ENCODE results near the gene ATP11B.
"Not testable (repeated sequence)": the region's sequence is repeated elsewhere in the genome, so short reads cannot be mapped to it uniquely, and the experiment has no call there.

Gene ATP11B

DNA sequence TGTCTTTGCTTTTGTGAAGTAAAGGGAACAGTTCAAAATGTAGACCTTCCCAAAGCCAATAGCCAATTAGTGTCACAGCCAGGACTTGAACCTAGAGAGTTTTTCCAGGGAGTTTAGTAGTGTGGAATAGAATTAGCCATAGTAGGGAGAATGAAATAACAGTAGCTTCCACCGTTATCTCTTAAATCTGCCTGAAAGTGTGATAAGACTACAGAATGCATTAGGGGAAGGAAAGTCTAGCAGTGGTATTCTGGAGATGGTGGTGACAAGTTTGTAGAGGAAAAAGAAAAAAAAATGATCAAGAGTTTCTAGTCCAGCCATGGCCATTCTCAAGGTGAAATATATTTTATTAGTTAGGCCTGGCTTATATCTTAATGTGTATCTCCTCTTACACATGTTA lies 13.8 kb downstream of the ATP11B start:
- no peaks in the 10 kb centered on the region for H3K27me3 Mint-ChIP-seq (ENCODE audit: low read depth)
- H3K4me1 Mint-ChIP-seq (ENCODE audit: low read depth) = peaks cover 26% of the 10 kb centered on the region
- H3K36me3 Mint-ChIP-seq (ENCODE audit: low read depth) = peaks cover 10% of the 10 kb centered on the region
- no peak overlapping the region for H3K27ac Mint-ChIP-seq
- H3K4me3 Mint-ChIP-seq = no peak overlapping the region
- no peaks in the 10 kb centered on the region for H3K9me3 Mint-ChIP-seq

DNA sequence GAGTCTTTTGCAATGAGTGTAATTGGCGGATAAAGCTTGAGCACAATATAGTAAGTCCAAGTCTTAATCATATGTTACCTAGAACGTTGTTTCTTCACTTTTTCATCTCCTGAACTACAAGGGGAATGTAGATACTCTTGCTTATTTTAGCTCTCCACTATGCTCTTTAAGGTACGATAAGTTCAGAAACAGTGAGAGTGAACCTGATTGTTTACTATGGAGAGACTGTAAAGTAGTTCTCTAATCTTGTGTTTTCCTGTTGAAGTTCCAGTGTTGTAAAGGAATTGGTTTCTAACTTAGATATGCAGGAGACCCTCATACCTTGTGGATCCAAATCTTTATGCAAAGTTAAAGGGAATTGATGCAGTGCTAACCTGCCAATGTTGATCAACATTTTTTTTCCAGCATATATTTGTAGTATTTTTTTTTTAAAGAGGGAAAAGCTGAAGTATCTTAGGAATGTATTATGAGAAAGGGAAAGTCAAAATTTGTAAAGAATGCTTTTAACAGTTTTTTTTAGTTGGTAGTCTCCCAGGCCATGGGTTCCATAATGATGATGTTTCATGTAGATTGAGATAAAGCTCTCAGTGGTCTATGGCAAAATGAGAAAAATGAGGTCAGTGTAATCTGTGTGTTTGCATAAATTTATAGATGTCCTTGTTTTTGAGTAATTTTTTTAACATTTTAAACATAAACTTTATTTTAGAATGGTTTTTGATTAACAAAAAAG lies 14.9 kb downstream of the ATP11B start:
- H3K4me3 Mint-ChIP-seq = no peak overlapping the region
- H3K9me3 Mint-ChIP-seq = no peaks in the 10 kb centered on the region
- peaks cover 6% of the 10 kb centered on the region for H3K36me3 Mint-ChIP-seq (ENCODE audit: low read depth)
- peaks cover 20% of the 10 kb centered on the region for H3K4me1 Mint-ChIP-seq (ENCODE audit: low read depth)
- H3K27me3 Mint-ChIP-seq (ENCODE audit: low read depth) = no peaks in the 10 kb centered on the region
- H3K27ac Mint-ChIP-seq = no peak overlapping the region

DNA sequence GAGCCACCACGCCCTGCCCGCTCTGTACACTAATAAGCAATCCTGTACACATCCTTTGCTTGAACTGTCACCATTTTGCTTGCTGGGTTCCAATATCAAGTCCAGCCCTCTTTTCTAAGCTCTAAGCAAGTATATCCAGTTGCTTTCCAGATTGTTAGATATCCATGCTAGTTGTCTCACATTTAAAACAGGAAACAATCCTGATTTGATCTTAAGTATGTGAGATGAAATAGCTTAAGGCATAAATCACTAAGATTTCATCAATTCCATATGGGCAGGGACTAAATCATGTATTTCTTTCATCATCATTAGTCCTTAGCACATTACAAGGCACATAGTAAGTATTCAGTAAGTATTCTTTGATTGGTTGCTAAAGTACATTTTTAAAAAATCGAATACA lies 16.2 kb downstream of the ATP11B start:
- H3K9me3 Mint-ChIP-seq = no peaks in the 10 kb centered on the region
- peaks cover 8% of the 10 kb centered on the region for H3K36me3 Mint-ChIP-seq (ENCODE audit: low read depth)
- no peak overlapping the region for H3K4me3 Mint-ChIP-seq
- no peaks in the 10 kb centered on the region for H3K27me3 Mint-ChIP-seq (ENCODE audit: low read depth)
- H3K4me1 Mint-ChIP-seq (ENCODE audit: low read depth) = peaks cover 19% of the 10 kb centered on the region
- H3K27ac Mint-ChIP-seq = no peak overlapping the region

DNA sequence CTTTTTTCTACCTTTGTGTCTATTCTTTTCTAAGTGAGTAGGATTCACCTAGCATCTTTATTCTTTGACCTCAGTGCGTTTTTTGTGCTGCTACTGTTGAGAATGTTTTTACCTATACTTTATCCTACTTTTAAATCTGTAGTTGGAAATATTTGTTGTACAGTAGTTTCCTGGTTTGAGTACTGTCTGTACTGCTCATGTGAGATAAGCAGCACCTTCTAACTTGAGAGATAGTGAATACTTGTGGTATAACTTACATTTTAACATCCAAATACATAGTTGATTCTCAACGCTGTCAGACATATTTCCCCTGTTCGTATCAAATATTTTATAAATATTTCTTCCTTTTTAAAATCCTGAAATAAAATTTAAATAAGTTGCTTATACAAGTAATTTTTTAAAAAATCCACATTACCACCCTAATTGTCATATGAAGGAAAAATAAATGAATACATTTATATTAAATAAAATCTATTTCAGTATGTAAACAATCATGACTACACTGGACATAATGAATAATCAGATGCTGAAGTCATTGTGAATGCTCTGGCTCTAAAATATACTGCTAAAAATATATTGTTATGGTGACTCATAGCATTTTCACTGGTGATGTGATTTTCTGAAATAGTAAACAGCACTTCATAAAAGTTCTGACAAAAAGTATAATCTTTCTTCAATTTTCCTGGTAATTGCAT lies 17.4 kb downstream of the ATP11B start:
- Mint-ChIP-seq H3K9me3 (no peaks in the 10 kb centered on the region), H3K4me3 (no peak overlapping the region), H3K36me3 (ENCODE audit: low read depth) (peaks cover 9% of the 10 kb centered on the region), H3K4me1 (ENCODE audit: low read depth) (peaks cover 21% of the 10 kb centered on the region), H3K27me3 (ENCODE audit: low read depth) (no peaks in the 10 kb centered on the region), H3K27ac (no peak overlapping the region)

DNA sequence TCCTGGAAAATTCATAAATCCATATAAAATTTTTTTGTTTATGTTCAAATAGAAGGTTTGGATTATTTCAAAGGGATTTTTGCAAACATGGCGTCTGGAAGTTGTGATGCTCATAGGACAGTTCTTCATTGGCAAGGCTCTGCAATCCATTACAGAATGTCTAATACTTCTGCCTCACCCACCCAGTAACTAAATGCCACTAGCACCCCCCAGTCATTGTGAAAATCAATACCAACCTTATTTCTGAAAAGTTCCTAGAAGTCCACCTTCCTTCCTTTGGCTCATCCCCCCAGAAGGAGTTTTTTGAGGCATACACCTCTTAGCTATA lies 17.9 kb downstream of the ATP11B start:
- Mint-ChIP-seq H3K4me1 (ENCODE audit: low read depth) (peaks cover 23% of the 10 kb centered on the region), H3K27ac (no peak overlapping the region), H3K4me3 (no peak overlapping the region), H3K27me3 (ENCODE audit: low read depth) (no peaks in the 10 kb centered on the region), H3K36me3 (ENCODE audit: low read depth) (peaks cover 9% of the 10 kb centered on the region), H3K9me3 (no peaks in the 10 kb centered on the region)

DNA sequence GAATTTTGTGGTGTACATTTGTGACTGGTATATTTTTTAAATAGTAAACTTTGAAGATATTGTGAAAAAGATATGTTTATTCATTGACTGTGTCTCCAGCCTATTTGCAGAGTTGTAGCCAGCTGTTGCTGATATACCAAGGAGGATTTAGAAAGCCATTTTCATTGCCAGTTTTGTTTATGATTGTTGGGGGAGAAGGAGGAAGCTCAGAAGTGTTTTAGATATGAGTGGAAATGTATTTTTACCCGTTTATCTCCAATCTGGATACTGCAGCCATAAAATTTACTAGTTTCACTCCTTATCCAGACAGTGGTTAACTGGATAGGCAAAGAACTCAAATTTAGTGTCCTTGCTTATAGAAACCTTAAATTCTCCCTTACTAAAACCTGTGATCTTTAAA lies 18.8 kb downstream of the ATP11B start:
- H3K4me3 Mint-ChIP-seq = no peak overlapping the region
- no peaks in the 10 kb centered on the region for H3K27me3 Mint-ChIP-seq (ENCODE audit: low read depth)
- peaks cover 17% of the 10 kb centered on the region for H3K4me1 Mint-ChIP-seq (ENCODE audit: low read depth)
- H3K36me3 Mint-ChIP-seq (ENCODE audit: low read depth) = peaks cover 9% of the 10 kb centered on the region
- no peaks in the 10 kb centered on the region for H3K9me3 Mint-ChIP-seq
- H3K27ac Mint-ChIP-seq = no peak overlapping the region

DNA sequence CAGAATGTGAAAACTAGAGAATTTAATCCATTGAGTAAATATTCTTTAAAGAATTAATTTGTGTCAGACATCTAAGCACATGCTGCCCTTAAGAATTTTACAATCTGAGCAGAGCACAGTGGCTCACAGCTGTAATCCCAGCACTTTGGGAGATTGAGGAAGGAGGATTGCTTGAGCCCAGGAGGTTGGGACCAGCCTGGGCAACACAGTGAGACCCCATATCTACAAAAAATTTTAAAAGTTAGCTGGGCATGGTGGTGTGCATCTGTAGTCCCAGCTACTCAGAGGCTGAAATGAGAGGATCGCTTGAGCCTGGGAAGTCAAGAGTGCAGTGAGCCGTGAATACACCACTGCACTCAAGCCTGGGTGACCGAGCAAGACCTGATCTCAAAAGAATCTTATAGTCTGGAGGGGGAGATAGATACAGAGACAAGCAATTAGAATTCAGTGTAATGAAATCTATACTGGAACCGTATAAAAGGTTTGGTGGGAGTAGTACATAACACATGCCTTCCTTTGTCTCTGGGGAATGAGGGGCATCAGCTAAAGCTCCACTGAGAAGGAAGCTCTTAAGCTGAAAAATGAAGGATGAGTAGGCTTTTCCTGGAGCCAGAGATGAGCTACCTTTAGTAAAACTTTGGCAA lies 21.2 kb downstream of the ATP11B start:
- H3K36me3 Mint-ChIP-seq (ENCODE audit: low read depth) = peaks cover 9% of the 10 kb centered on the region
- H3K4me1 Mint-ChIP-seq (ENCODE audit: low read depth) = peaks cover 20% of the 10 kb centered on the region
- H3K4me3 Mint-ChIP-seq = no peak overlapping the region
- no peaks in the 10 kb centered on the region for H3K9me3 Mint-ChIP-seq
- H3K27me3 Mint-ChIP-seq (ENCODE audit: low read depth) = no peaks in the 10 kb centered on the region
- H3K27ac Mint-ChIP-seq = no peak overlapping the region

DNA sequence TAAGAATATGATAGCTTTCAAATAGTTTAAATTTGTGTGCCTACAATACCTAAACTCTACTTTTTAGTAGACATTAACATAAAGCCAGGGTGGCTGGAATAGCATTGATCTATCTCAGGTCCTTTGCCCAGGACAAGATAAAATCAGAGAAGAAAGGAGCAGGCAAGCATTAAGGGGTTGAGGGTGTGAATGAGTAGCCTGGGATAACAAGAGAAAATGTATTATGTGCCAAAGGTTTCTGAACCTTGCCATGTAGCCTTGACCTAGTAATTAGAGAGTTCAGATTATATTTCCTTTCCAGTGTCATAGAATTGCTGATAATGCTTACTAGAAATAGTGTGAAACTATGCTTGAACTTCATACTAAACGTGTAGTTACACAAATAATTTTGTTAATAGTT lies 22.9 kb downstream of the ATP11B start:
- Mint-ChIP-seq H3K27ac (no peak overlapping the region), H3K4me1 (ENCODE audit: low read depth) (peaks cover 23% of the 10 kb centered on the region), H3K9me3 (no peaks in the 10 kb centered on the region), H3K4me3 (no peak overlapping the region), H3K27me3 (ENCODE audit: low read depth) (no peaks in the 10 kb centered on the region), H3K36me3 (ENCODE audit: low read depth) (peaks cover 16% of the 10 kb centered on the region)

DNA sequence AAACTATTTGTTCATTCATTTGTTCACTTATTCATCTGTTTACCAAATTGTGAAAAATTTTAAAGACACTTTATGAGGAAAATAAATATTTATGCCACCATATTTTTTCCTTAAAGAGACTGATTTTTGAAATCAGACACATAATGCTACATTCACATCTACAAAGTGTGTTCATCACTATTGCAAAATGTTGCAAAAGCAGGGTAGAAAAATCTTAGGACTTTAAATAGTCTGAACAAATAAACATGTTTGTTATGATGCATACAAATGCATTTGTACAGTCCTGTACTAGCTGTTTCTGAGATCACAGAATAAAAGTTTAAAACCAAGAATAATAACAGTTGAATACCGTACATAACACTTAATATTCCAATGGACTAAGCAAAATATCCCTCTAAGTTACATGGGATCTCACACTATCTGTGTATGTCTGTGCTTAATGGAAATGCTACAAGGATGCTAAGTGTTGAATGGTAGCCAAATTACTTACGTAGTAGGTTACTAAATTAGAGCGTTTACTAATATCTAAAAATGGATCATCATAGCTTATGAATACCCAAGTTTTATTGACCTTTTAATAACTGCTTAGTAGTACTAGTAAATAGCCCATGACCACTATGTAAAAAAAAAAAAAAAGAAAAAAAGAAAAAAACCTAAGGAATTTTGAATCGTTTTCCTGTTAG lies 25.1 kb downstream of the ATP11B start:
- H3K27me3 Mint-ChIP-seq (ENCODE audit: low read depth) = no peaks in the 10 kb centered on the region
- H3K36me3 Mint-ChIP-seq (ENCODE audit: low read depth) = peaks cover 31% of the 10 kb centered on the region
- H3K9me3 Mint-ChIP-seq = no peaks in the 10 kb centered on the region
- peaks cover 16% of the 10 kb centered on the region for H3K4me1 Mint-ChIP-seq (ENCODE audit: low read depth)
- no peak overlapping the region for H3K4me3 Mint-ChIP-seq
- no peak overlapping the region for H3K27ac Mint-ChIP-seq

DNA sequence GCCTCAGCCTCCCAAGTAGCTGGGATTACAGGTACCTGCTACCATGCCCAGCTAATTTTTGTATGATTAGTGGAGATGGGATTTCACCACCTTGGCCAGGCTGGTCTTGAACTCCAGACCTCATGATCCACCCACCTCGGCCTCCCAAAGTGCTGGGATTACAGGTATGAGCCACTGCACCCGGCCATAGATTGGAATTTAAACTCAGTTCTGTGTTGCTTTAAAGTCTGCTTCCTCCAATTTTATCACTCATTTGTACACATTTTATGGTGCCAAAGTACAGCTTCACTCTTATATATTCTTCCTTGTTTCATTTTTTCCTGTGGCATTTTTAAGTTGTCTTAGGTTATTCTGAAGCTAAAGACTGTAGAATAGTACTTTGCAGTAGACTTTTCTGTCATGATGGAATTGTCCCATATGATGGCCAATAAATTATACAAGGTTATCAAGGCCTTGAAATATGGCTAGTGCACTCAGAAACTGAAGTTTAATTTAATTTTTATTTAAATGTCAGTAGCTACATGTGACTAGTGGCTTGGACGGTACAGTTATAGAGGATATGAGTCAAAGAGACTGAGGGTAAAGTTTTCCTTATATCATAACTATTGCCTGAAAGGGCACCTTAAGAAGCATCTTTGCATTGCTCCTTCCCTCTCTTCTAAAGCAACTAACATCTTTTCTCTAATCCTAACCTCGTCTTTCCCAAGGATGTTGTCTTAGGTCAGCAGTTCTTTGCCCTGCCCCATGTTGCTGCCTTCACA lies 28.1 kb downstream of the ATP11B start:
- H3K36me3 Mint-ChIP-seq (ENCODE audit: low read depth) = peaks cover 42% of the 10 kb centered on the region
- no peaks in the 10 kb centered on the region for H3K27me3 Mint-ChIP-seq (ENCODE audit: low read depth)
- peak overlapping the region; percentile 14 for H3K27ac Mint-ChIP-seq
- no peaks in the 10 kb centered on the region for H3K9me3 Mint-ChIP-seq
- peaks cover 14% of the 10 kb centered on the region for H3K4me1 Mint-ChIP-seq (ENCODE audit: low read depth)
- H3K4me3 Mint-ChIP-seq = no peak overlapping the region

DNA sequence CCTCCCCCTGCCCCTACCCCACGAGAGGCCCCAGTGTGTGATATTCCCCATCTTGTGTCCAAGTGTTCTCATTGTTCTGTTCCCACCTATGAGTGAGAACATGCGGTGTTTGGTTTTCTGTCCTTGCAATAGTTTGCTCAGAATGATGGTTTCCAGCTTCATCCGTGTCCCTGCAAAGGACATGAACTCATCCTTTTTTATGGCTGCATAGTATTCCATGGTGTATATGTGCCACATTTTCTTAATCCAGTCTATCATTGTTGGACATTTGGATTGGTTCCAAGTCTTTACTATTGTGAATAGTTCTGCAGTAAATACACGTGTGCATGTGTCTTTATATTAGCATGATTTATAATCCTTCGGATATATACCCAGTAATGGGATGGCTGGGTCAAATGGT lies 29.0 kb downstream of the ATP11B start:
- H3K4me1 Mint-ChIP-seq (ENCODE audit: low read depth) = peaks cover 15% of the 10 kb centered on the region
- H3K27ac Mint-ChIP-seq; H3K9me3 Mint-ChIP-seq; H3K27me3 Mint-ChIP-seq (ENCODE audit: low read depth); H3K4me3 Mint-ChIP-seq: not testable (repeated sequence)
- H3K36me3 Mint-ChIP-seq (ENCODE audit: low read depth) = peaks cover 47% of the 10 kb centered on the region

DNA sequence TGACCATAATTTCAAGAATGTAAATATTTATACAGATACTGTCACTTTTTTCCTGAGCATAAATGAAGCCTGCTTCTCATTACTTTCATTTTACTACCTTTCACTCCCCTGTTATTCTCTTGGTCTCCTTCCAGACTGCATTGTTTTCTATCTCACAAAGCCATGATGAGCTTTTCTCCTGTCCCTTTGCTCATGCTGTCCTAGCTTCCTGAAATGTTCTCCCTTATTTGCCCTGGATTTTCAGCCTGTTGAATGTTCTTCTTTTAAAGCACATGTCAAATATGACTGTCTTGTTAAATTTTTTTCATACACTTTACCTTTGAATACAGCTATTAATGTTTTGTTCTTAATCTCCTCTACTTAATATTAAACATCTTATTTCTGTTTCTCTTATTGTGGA lies 31.7 kb downstream of the ATP11B start:
- no peaks in the 10 kb centered on the region for H3K9me3 Mint-ChIP-seq
- H3K36me3 Mint-ChIP-seq (ENCODE audit: low read depth) = peaks cover 48% of the 10 kb centered on the region
- peaks cover 8% of the 10 kb centered on the region for H3K4me1 Mint-ChIP-seq (ENCODE audit: low read depth)
- H3K4me3 Mint-ChIP-seq = no peak overlapping the region
- no peaks in the 10 kb centered on the region for H3K27me3 Mint-ChIP-seq (ENCODE audit: low read depth)
- H3K27ac Mint-ChIP-seq = no peak overlapping the region

DNA sequence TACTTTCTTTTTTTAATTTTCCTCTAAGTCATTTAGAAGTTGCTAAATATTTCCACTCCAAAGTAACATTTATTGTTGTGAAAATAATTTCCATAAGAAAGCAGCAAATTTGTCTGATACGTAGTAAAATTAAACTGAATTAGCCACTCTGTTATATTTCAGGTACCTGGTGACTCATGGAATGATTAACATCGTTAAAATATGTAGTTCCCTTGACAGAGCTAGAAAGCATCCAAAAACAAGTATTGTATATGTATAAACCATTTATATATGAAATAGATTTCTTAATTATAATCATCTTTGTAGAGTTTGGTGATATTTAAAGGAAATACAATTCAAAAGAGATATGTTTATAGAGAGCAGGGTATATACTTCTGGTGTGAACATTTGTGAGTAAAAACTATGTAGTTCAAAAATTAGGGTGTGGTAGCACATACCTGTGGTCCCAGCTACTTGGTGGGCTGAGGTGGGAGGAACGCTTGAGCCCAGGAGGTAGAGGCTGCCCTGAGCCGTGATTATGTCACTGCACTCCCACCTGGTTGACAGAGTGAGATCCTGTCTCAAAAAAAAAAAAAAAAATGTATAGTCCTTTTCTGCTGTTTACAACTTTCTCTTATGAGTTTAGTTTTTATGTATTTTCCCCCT lies 36.6 kb downstream of the ATP11B start:
- no peak overlapping the region for H3K27ac Mint-ChIP-seq
- H3K4me3 Mint-ChIP-seq = no peak overlapping the region
- H3K9me3 Mint-ChIP-seq = no peaks in the 10 kb centered on the region
- peaks cover 11% of the 10 kb centered on the region for H3K4me1 Mint-ChIP-seq (ENCODE audit: low read depth)
- H3K36me3 Mint-ChIP-seq (ENCODE audit: low read depth) = peaks cover 25% of the 10 kb centered on the region
- no peaks in the 10 kb centered on the region for H3K27me3 Mint-ChIP-seq (ENCODE audit: low read depth)
